GM21825 (cell line): Measurements from ENCODE around the gene KRI1.
A peak's percentile ranks its signal among the peaks of the same experiment; 100 is the strongest.
"Not testable (repeated sequence)": the region's sequence is repeated elsewhere in the genome, so short reads cannot be mapped to it uniquely, and the experiment has no call there.

Experiments
- ATAC-seq: cut with Tn5 transposase; IDR thresholded peaks from one replicate; pipeline ENCODE4 v1.9.1; 2021; ENCODE audit warnings: mild to moderate bottlenecking, moderate library complexity; ENCODE audit not compliant: unreplicated experiment

Gene KRI1

DNA sequence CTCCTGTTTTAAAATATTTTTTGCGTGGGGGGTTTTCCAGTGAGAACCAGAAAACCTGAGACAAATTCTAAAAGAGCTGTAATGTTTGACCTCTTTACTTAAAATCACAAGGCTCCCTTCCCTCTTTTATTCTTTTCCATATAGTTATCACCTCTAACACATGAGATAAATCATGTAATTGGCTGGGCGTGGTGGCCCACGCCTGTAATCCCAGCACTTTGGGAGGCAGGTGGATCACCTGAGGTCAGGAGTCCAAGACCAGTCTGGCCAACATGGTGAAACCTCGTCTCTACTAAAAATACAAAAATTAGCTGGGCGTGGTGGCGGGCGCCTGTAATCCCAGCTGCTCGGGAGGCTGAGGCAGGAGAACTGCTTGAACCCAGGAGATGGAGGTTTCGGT lies 14.8 kb downstream of the KRI1 start:
- not testable (repeated sequence) for ATAC-seq

GRCh38 chr19:10550336-10550735 lies 15.5 kb downstream of the KRI1 start:
- no peak for ATAC-seq

- no peak for ATAC-seq
Observed at GRCh38 chr19:10549733-10550132, 16.1 kb downstream of the KRI1 start.

DNA sequence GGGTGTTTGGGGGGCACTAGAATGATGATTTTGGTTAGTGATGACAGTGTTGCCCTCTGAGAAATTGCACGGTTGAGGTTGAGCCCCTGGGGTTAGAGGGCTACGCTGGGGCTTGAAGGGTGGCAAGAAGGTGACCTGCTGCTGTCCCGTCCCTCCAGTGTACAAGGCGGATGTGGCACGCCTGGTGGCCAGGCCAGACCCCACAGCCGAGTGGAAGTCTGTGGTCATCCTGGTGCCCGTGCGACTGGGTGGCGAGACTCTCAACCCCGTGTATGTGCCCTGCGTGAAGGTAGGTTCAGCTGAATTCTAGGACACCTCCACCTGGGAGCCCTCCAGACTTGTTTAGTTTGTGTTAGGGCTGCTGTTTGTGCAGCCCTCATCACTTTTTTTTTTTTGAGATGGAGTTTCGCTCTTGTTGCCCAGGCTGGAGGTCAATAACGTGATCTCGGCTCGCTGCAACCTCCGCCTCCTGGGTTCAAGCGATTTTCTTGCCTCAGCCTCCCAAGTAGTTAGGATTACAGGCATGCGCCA lies 17.0 kb downstream of the KRI1 start:
- no peak for ATAC-seq

DNA sequence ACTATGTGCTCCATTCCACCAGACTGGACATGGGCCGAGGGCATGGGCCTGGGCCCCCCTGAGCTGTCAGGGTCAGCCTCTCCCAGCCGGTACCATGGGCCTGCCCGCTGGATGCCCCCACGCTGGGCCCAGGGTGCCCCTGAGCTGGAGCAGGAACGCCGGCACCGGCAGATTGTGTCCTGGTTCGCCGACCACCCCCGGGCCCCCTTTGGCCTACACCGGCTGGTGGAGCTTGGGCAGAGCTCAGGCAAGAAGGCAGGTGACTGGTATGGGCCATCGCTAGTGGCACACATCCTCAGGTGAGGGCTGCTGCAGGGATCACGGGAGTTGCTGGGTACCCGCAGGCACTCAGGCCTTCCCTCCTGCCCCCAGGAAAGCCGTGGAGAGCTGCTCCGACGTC lies 19.0 kb downstream of the KRI1 start:
- no peak for ATAC-seq

- ATAC-seq, result no peak
Observed at GRCh38 chr19:10544753-10545251, 21.0 kb downstream of the KRI1 start.

- ATAC-seq, result no peak
Observed at GRCh38 chr19:10544242-10544752, 21.5 kb downstream of the KRI1 start.

DNA sequence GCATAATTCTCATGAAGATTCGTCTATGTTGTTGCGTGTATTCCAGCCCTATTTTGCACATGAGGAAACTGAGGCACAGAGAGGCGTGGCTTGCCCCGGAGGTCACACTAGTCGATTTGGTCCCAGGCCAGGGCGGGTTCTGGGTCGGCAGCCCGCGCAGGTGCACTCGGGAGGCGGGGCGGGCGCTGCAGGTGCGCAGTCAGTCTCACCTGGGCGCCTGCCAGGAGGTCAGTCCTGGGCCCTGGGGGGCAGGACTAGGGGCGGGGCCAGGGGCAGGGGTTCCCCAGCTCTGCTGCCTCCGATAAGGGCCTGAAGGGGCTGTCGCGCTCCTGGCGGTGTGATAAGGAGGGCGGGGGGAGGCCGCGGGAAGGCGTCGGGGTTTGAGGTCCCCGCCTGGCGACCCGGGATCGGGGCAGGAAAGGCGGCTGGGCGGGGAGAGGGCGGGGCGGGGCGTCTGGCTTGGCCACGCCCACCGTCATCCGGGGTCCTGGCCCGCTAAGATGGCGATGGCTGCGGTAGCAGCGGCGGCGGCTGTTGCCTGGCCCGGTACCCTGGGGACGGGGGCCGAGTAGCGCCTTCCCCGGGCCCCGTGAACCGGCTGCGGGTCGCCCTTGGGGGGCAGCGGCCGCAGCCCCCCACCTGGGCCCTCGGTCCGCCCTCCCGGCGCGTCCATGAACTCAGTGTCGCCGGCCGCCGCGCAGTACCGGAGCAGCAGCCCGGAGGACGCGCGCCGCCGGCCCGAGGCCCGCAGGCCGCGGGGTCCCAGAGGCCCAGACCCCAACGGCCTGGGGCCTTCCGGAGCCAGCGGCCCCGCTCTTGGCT lies 22.2 kb downstream of the KRI1 start, which contains the start of gene ATG4D:
TSS of gene ATG4D (plus strand) at position 485 of the 822 bp plus-strand sequence. CDS start at position 672, 187 bp downstream.
- peak; percentile 71 for ATAC-seq

GRCh38 chr19:10543059-10543419 lies 22.8 kb downstream of the KRI1 start:
- ATAC-seq, result no peak

DNA sequence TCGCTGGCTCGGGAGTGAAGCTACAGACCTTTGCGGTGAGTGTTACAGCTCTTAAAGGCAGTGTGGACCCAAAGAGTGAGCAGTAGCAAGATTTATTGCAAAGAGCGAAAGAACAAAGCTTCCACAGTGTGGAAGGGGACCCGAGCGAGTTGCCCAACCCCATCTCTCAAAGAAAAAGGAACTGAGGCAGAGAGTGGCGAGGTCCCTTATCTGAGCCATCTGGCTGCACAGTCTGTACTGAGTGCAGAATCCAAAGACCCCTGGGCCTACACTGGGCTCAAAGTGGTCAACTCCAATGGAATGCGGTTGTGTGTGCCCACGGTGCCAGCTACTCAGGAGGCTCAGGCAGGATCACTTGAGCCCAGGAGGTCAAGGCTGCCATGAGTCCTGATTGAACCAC lies 26.8 kb downstream of the KRI1 start:
- not testable (repeated sequence) for ATAC-seq

GRCh38 chr19:10538204-10538983 lies 27.4 kb downstream of the KRI1 start:
- no peak for ATAC-seq

DNA sequence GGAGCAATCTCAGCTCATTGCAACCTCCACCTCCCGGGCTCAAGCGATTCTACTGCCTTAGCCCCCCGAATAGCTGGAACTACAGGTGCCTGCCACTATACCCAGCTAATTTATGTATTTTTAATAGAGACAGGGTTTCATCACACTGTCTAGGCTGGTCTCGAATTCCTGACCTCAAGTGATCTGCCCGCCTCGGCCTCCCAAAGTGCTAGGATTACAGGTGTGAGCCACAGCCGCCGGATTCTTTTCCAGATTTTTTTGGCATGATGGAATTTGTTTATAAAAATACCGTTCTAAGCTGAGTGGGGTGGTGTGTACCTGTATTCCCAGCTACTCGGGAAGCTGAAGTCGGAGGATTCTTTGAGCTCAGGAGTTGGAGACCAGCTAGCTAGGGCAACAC lies 28.1 kb downstream of the KRI1 start:
- no peak for ATAC-seq

GRCh38 chr19:10535613-10536012 lies 30.2 kb downstream of the KRI1 start:
- ATAC-seq, result no peak

DNA sequence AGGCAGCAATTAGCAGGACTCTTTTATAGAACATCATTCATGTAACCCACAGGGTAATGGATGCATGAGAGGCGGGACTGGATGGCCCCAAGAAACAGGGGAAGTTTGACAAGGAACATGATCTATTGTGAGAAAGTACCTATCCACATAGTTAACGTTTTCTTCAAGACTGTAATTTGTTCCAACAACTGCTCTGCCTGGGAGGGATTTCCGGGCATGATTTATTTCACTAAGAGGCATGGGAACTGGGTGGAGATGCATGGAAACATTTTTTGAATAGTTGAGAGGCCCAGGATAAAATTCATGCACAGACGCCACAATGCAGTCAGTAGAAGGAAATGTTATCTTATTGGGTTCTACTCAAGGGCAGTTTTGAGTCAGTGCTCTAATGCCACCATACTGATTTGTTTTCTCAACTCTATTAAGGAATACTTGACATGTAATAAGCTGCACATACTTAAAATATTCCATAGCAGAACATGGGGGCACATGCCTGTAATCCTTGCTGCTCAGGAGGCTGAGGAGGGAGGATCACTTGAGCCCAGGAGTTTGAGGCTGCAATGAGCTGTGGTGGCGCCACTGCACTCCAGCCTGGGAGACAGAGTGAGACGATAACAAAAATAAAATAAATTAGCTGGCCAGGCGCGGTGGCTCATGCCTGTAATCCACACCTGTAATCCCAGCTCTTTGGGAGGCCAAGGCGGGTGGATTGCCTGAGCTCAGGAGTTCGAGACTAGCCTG lies 32.0 kb downstream of the KRI1 start:
- no peak for ATAC-seq

DNA sequence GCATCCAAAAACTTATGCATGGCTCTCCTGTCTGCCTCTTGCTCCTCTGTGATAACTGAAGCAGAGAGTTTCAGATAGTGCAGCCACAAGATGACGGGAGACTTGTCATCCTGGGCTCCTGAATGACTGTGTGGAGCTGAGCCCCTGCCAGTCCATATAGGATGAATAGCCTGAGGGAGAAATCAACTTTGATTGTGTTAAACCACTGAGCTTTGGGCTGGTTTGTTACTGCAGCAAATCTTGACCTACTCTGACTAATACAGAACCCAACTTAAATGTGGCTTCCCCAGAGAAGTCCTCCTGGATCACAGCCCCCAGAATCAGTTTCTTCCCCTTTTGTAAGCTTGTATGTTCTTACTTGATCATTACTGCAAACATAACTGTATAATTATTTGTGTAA lies 33.4 kb downstream of the KRI1 start:
- ATAC-seq, result no peak

GRCh38 chr19:10526887-10527286 lies 38.9 kb downstream of the KRI1 start:
- ATAC-seq, result not testable (repeated sequence)

DNA sequence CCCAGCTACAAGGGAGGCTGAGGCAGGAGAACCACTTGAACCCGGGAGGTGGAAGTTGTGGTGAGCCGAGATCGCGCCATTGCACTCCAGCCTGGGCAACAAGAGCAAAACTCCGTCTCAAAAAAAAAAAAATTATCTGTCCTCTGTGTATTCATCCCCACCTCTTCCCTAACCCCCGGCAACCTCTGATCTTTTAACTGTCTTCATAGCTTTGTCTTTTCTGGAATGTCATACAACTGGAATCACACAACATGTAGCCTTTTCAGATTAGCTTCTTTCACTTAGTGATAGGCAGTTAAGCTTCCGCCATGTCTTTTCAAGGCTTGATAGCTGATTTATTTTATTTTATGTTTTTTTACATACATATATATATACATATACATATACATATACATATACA lies 40.2 kb downstream of the KRI1 start:
- no peak for ATAC-seq

DNA sequence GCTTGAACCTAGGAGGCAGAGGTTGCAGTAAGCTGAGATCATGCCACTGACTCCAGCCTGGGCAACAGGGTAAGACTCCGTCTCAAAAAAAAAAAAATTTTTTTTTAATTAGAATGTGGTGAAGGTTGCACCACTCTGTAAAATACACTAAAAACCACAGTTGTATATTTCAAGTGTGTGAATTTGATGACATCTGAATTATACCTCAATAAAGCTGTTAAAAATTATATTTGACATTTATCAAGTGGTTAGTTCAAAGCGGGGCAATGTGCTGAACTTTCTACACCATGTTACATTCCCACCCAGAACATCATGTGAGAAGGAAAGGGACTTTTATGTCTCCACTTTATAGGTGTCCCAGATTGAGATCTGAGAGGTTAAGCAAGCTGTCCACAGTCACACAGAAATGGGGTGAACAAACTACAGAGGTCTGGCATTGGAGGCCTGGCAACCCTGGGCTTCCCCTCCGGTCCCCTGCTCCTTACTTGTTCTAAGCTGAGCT lies 42.6 kb downstream of the KRI1 start:
- no peak for ATAC-seq

DNA sequence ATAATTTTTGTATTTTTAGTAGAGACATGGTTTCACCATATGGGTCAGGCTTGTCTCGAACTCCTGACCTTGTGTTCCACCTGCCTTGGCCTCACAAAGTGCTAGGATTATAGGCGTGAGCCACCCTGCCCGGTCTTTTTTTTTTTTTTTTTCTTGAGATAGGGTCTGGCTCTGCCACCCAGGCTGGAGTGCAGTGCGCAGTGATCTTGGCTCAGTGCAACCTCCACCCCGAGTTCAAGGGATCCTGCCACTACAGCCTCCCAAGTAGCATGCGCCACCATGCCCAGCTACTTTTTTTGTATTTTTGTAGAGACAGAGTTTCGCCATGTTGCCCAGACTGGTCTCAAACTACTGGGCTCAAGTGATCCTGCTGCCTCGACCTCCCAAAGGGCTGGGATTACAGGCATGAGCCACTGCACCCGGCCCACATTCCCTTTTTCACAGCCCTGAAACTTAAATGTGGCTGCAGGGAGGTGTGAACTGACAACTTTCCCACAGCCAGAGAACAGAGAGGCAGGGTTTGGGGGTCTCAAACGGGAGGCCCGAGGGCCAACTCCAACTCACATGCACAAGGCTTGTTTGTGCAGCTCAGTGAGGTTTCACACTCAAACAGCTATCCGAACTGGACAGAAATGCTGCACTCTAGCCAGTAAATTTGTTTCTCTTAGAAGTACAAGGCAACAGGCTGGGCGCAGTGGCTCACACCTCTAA lies 44.2 kb downstream of the KRI1 start:
- no peak for ATAC-seq
